Activated CD8-positive, alpha-beta T cell treated with anti-CD3 and anti-CD28 coated beads for 36 hours (primary cell): Measurements from ENCODE around the gene ZSWIM5. TPM values are rescaled to one million over a fixed set of nuclear protein-coding genes. Genes with fewer than 3 reads are reported as not detected.

Experiments used
- ATAC-seq: fragments of 200-7000 bp; cut with Tn5 transposase; one replicate; pipeline ENCODE4 v1.10.0; 2021; ENCODE audit warnings: mild to moderate bottlenecking, moderate library complexity
- CTCF ChIA-PET: fragments of 350-600 bp; sonication (Branson Sonifier 250); formaldehyde crosslinking; loops from one replicate; lab custom pipeline; 2021; ENCODE audit warnings: antibody characterized with exemption; lab: Charles Lee
- POLR2A ChIA-PET: fragments of 350-600 bp; sonication (Branson Sonifier 250); formaldehyde crosslinking; loops from one replicate; lab custom pipeline; 2021; ENCODE audit warnings: antibody characterized with exemption; lab: Charles Lee
- DNase-seq: peaks from one replicate; pipeline ENCODE4 v3.0.0-alpha.2; 2020
- H3K27ac Mint-ChIP-seq: one replicate; pipeline ENCODE4 v1.8.0; 2021; ENCODE audit warnings: mild to moderate bottlenecking, mixed read lengths
- H3K27me3 Mint-ChIP-seq: one replicate; pipeline ENCODE4 v1.8.0; 2021; ENCODE audit warnings: mixed read lengths
- H3K36me3 Mint-ChIP-seq: one replicate; pipeline ENCODE4 v1.8.0; 2021; ENCODE audit warnings: low read depth, mixed read lengths
- H3K4me1 Mint-ChIP-seq: one replicate; pipeline ENCODE4 v1.8.0; 2021; ENCODE audit warnings: low read depth, mixed read lengths
- H3K4me3 Mint-ChIP-seq: one replicate; pipeline ENCODE4 v1.8.0; 2021; ENCODE audit warnings: mild to moderate bottlenecking, moderate library complexity, mixed read lengths
- H3K9me3 Mint-ChIP-seq: one replicate; pipeline ENCODE4 v1.8.0; 2021; ENCODE audit warnings: mixed read lengths
- intact Hi-C: fragments of 100-400 bp; cut with micrococcal nuclease; formaldehyde crosslinking; loops from one replicate; pipeline ENCODE4 v1.10.0; 2022
- total RNA-seq, 2 experiments: library from RNA; stranded (reverse); gene quantifications; one replicate each; pipeline ENCODE4 v1.2.3, GENCODE V29; 2021
- TF ChIP-seq, protein P1 (sequence below): fragments of 200-600 bp; IDR thresholded peaks from one replicate; pipeline ENCODE4 v1.8.0; 2022; ENCODE audit warnings: antibody characterized with exemption, mild to moderate bottlenecking

ZSWIM5 gene
- total RNA-seq, 2 experiments from 2014 or later: 0.70 to 0.87 TPM

DNA sequence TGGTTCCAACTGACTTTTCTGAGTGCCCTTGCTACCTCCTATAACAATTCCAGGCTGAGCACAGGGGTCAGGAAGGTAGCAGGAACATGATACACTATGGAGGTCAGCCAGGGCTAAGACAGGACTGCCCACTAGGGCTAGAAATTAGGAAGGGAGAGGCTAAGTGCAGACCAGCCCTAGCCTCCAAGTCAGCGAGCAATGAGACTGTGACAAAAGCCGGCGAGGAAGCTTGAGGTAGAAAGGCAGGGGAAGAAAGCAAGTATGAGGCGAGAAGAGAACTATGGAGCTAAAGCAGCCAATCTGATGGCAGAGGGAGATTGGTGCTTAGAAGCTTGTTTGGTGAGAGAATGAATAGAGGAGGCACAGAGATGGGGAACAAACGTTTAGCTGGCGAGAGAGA is 189.6 kb downstream of the ZSWIM5 start:
- Mint-ChIP-seq H3K9me3 (no peaks in the 10 kb centered on the region), H3K4me1 (peaks cover 15% of the 10 kb centered on the region), H3K27ac (no peak overlapping the region), H3K27me3 (no peaks in the 10 kb centered on the region), H3K4me3 (no peak overlapping the region), H3K36me3 (peaks cover 8% of the 10 kb centered on the region)
- POLR2A ChIA-PET: interaction anchor here (1.9 kb wide), 1 partner anchor 286 kb away, joined by 7 read pairs; no protein-coding TSS in a partner anchor
- CTCF ChIA-PET: interaction anchor here (1.0 to 12.5 kb wide), 5 partner anchors 10 to 281 kb away, joined by 3 to 321 read pairs (median 4); no protein-coding TSS in a partner anchor
- TF ChIP-seq, protein P1, sequence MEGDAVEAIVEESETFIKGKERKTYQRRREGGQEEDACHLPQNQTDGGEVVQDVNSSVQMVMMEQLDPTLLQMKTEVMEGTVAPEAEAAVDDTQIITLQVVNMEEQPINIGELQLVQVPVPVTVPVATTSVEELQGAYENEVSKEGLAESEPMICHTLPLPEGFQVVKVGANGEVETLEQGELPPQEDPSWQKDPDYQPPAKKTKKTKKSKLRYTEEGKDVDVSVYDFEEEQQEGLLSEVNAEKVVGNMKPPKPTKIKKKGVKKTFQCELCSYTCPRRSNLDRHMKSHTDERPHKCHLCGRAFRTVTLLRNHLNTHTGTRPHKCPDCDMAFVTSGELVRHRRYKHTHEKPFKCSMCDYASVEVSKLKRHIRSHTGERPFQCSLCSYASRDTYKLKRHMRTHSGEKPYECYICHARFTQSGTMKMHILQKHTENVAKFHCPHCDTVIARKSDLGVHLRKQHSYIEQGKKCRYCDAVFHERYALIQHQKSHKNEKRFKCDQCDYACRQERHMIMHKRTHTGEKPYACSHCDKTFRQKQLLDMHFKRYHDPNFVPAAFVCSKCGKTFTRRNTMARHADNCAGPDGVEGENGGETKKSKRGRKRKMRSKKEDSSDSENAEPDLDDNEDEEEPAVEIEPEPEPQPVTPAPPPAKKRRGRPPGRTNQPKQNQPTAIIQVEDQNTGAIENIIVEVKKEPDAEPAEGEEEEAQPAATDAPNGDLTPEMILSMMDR: no peak
- intact Hi-C loops: loop anchor here (10.0 kb wide), 1 partner anchor 178 kb away; no protein-coding TSS in a partner anchor
- no peak for DNase-seq
- no peak for ATAC-seq

DNA sequence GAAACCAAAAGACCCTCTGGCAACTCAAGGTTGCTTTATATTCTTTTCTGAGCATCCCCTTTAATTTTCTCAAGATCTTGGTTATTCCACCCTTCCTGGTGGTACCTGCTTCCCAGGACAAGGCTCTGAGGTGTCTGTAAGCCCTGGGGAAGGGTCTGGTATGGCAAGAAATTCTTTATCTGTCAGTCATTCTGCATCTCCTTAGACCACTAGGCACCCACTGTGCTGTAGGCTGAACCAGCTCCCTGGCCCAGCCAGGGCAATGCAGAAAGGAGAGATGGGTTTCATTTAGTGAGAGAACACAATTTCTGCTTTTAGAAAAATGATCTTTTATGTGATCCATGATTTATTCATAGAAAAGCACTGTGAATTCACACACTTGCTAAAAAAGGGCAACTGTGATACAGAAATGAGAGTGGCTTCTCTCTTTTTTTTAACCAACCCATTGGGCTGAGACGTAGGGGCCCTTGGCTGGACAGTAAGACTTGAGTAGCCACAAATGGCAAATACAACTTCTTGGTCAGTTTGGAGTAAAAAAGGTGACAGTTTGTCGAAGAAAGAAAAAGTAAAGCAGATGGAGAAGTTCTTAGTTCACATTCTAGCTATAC is 190.2 kb downstream of the ZSWIM5 start:
- DNase-seq (no peak), ATAC-seq (no peak)
- intact Hi-C loops: loop anchor here (10.0 kb wide), 1 partner anchor 179 kb away; no protein-coding TSS in a partner anchor
- Mint-ChIP-seq H3K27ac (no peak overlapping the region), H3K9me3 (no peaks in the 10 kb centered on the region), H3K4me1 (peaks cover 19% of the 10 kb centered on the region), H3K4me3 (no peak overlapping the region), H3K27me3 (no peaks in the 10 kb centered on the region), H3K36me3 (peaks cover 8% of the 10 kb centered on the region)
- CTCF ChIA-PET: interaction anchor here (1.0 to 12.5 kb wide), 6 partner anchors 10 to 476 kb away, joined by 3 to 321 read pairs (median 4); partner anchors contain the start of gene TESK2
- POLR2A ChIA-PET: interaction anchor here (0.5 to 1.9 kb wide), 3 partner anchors 260 to 287 kb away, joined by 3 to 7 read pairs (median 3); no protein-coding TSS in a partner anchor
- TF ChIP-seq, protein P1: no peak

DNA sequence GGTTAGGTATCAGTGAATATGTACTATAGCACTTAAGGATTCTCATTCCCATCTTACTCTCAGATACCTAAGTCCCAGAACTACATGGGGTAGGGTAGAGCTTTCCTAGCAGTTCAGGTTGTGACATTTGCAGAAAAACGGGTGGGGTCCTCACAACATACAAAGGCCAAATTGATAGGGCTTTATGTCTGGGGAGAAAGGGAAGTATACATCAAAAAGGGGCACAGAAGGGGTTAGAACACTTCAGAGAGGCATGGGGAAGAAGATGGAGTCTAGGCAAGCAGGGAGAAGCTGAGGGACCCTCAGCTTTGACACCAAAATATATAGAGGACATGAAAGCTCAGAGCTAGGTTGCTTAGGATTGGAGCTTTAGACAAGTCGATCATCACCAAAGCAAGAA is 190.7 kb downstream of the ZSWIM5 start:
- no peaks in the 10 kb centered on the region for H3K9me3 Mint-ChIP-seq
- peaks cover 19% of the 10 kb centered on the region for H3K4me1 Mint-ChIP-seq
- CTCF ChIA-PET: interaction anchor here (0.6 to 12.5 kb wide), 6 partner anchors 18 to 477 kb away, joined by 3 to 321 read pairs (median 4); partner anchors contain the start of gene TESK2

DNA sequence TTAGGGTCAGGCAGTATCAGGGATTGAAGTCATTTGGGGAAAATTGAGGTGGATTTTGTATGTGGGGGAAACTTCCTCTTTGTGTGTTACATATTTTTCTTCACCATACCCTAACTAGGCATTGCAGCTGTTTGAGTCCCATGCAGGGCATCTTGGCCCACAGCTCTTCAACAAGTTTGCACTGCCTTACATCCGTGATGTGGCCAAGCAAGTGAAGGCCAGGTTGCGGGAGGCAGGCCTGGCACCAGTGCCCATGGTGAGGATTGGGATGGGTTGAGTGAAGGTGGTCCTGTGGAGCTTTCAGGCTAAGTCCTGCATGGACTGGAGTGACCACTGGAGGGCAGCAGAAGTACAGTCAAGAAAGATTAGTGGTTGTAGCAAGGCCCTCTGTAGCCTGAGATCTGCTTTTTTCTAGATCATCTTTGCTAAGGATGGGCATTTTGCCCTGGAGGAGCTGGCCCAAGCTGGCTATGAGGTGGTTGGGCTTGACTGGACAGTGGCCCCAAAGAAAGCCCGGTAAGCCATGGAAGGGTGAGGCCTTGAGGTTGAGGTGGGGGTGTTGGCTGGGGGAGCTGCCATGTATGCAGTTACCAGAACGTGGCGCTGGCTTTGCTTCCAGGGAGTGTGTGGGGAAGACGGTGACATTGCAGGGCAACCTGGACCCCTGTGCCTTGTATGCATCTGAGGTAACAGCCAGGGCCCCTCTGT is 191.9 kb downstream of the ZSWIM5 start:
- intact Hi-C loops: loop anchor here (1.0 to 10.0 kb wide), 3 partner anchors 180 to 478 kb away; partner anchors contain the start of gene TESK2
- DNase-seq (peak; percentile 89), ATAC-seq (peak; percentile 27)
- no peaks in the 10 kb centered on the region for H3K27me3 Mint-ChIP-seq
- H3K4me1 Mint-ChIP-seq: peaks cover 28% of the 10 kb centered on the region
- POLR2A ChIA-PET: interaction anchor here (0.6 to 5.2 kb wide), 8 partner anchors 23 to 326 kb away, joined by 3 to 40 read pairs (median 4); partner anchors contain the start of genes MUTYH and RNU5D-1
- H3K36me3 Mint-ChIP-seq: peaks cover 8% of the 10 kb centered on the region
- TF ChIP-seq, protein P1: peak; percentile 83
- H3K4me3 Mint-ChIP-seq: peak overlapping the region; percentile 77
- peak overlapping the region; percentile 51 for H3K27ac Mint-ChIP-seq
- no peaks in the 10 kb centered on the region for H3K9me3 Mint-ChIP-seq
- CTCF ChIA-PET: interaction anchor here (0.6 to 12.5 kb wide), 39 partner anchors 10 to 484 kb away, joined by 3 to 321 read pairs (median 4); partner anchors contain the start of genes CCDC163, EIF2B3, MUTYH and TESK2

More for the DNA sequence above, 190.7 kb downstream of the ZSWIM5 start:
- Mint-ChIP-seq H3K4me3 (no peak overlapping the region), H3K27me3 (no peaks in the 10 kb centered on the region), H3K36me3 (peaks cover 8% of the 10 kb centered on the region), H3K27ac (no peak overlapping the region)
- TF ChIP-seq, protein P1: no peak
- intact Hi-C loops: loop anchor here (10.0 kb wide), 1 partner anchor 179 kb away; no protein-coding TSS in a partner anchor
- ATAC-seq (no peak), DNase-seq (no peak)
- POLR2A ChIA-PET: interaction anchor here (0.5 to 1.9 kb wide), 3 partner anchors 261 to 287 kb away, joined by 3 to 7 read pairs (median 3); no protein-coding TSS in a partner anchor
